H1 (cell line): ENCODE measurements around the gene ARMH2. TPM values are rescaled to one million over a fixed set of nuclear protein-coding genes. Genes with fewer than 3 reads are reported as not detected.

ENCODE experiments used
- CTCF ChIA-PET: fragments of 300-600 bp; sonication (Branson Sonifier 250); formaldehyde crosslinking; loops from one replicate; lab custom pipeline; 2021; ENCODE audit not compliant: partially characterized antibody; lab: Charles Lee
- POLR2A ChIA-PET: fragments of 300-600 bp; sonication (Branson Sonifier 250); formaldehyde crosslinking; loops from one replicate; lab custom pipeline; 2021; ENCODE audit warnings: inconsistent platforms; ENCODE audit not compliant: partially characterized antibody; lab: Charles Lee
- DNase-seq, 2 experiments: peaks; one replicate each; pipeline versions ENCODE4 v3.0.0 to v3.0.0-alpha.2; 2010 to 2022; ENCODE audit warnings: low spot score in 2 of 2, low read depth in 1 of 2, mixed read lengths in 1 of 2
- FAIRE-seq: peaks from 2 replicates; lab custom pipeline; 2011; peaks lifted over from hg19 to GRCh38; lab: Jason Lieb, UNC
- H2AFZ ChIP-seq: 2 replicates; pipeline ENCODE4 v1.8.1; 2012; ENCODE audit warnings: low read length, inconsistent platforms
- H2AK5ac ChIP-seq: 2 replicates; pipeline ENCODE4 v1.6.1; 2013; ENCODE audit warnings: low read depth, low read length
- H2BK120ac ChIP-seq: replicated peaks from 2 replicates; pipeline ENCODE3; 2013; ENCODE audit warnings: low read depth, low read length, inconsistent platforms
- H2BK12ac ChIP-seq: 2 replicates; pipeline ENCODE4 v1.6.1; 2013; ENCODE audit warnings: low read depth, low read length
- H2BK15ac ChIP-seq: 2 replicates; pipeline ENCODE4 v1.6.1; 2013; ENCODE audit warnings: low read length
- H2BK20ac ChIP-seq: 2 replicates; pipeline ENCODE4 v1.6.1; 2013; ENCODE audit warnings: low read length
- H2BK5ac ChIP-seq: 2 replicates; pipeline ENCODE4 v1.6.1; 2013; ENCODE audit warnings: low read depth, low read length
- H3K14ac ChIP-seq: 2 replicates; pipeline ENCODE4 v1.6.1; 2013; ENCODE audit warnings: inconsistent platforms; ENCODE audit not compliant: insufficient read length
- H3K18ac ChIP-seq: 2 replicates; pipeline ENCODE4 v1.6.1; 2013; ENCODE audit warnings: low read length; ENCODE audit errors: extremely low read depth
- H3K23ac ChIP-seq: 2 replicates; pipeline ENCODE4 v1.6.1; 2013; ENCODE audit warnings: inconsistent platforms; ENCODE audit not compliant: insufficient read length
- H3K23me2 ChIP-seq: 2 replicates; pipeline ENCODE4 v1.6.1; 2013; ENCODE audit warnings: low read depth, low read length
- H3K27ac ChIP-seq: 2 replicates; pipeline ENCODE4 v1.6.1; 2011; ENCODE audit warnings: low read depth, low read length, inconsistent platforms
- H3K27me3 ChIP-seq, 4 experiments: replicated peaks in 1 of 4; 1 replicate in 1 of 4; 2 replicates in 3 of 4; pipeline versions ENCODE4 v1.6.1 to v1.8.1; 2011 to 2013; ENCODE audit warnings: low read length in 3 of 4, mild to moderate bottlenecking in 3 of 4, inconsistent platforms in 2 of 4, mixed read lengths in 2 of 4, moderate library complexity in 1 of 4; ENCODE audit not compliant: control insufficient read depth in 3 of 4, insufficient read depth in 3 of 4; ENCODE audit errors: extremely low read depth in 1 of 4
- H3K36me3 ChIP-seq, 4 experiments: 2 replicates each; pipeline versions ENCODE4 v1.6.1 to v1.8.1; 2011 to 2013; ENCODE audit warnings: mild to moderate bottlenecking in 4 of 4, low read length in 3 of 4, moderate library complexity in 2 of 4, control low read depth in 1 of 4, inconsistent platforms in 1 of 4; ENCODE audit not compliant: insufficient read depth in 4 of 4, control insufficient read depth in 2 of 4
- H3K4ac ChIP-seq: replicated peaks from 2 replicates; pipeline ENCODE3; 2013; ENCODE audit warnings: low read length, low read depth, mixed read lengths, inconsistent platforms; ENCODE audit not compliant: insufficient read length
- H3K4me1 ChIP-seq, 4 experiments: replicated peaks in 1 of 4; 1 replicate in 1 of 4; 2 replicates in 3 of 4; pipeline versions ENCODE4 v1.6.1 to v1.8.1; 2011 to 2013; ENCODE audit warnings: low read length in 3 of 4, inconsistent platforms in 2 of 4, mixed read lengths in 1 of 4; ENCODE audit not compliant: insufficient read depth in 4 of 4, control insufficient read depth in 3 of 4
- H3K4me2 ChIP-seq, 2 experiments: 2 replicates each; pipeline versions ENCODE4 v1.6.1 to v1.8.1; 2011 to 2013; ENCODE audit warnings: low read depth in 2 of 2, low read length in 2 of 2, control low read depth in 1 of 2, inconsistent platforms in 1 of 2, mild to moderate bottlenecking in 1 of 2; ENCODE audit not compliant: insufficient read depth in 1 of 2
- H3K4me3 ChIP-seq, 4 experiments: fragments of 200-600, 300-600 bp in 1 of 4; sonication (generic), shearing (Covaris generic), sonication (Bioruptor Twin) in 1 of 4; 2 replicates each; pipeline versions ENCODE4 v1.5.1 to v1.8.1; 2011 to 2016; ENCODE audit warnings: low read length in 4 of 4, low read depth in 3 of 4, control low read depth in 2 of 4, inconsistent platforms in 2 of 4, mild to moderate bottlenecking in 2 of 4, mixed read lengths in 1 of 4, moderate library complexity in 1 of 4; ENCODE audit not compliant: insufficient read depth in 2 of 4; ENCODE audit errors: extremely low read depth in 1 of 4
- H3K56ac ChIP-seq: replicated peaks from 2 replicates; pipeline ENCODE3; 2013; ENCODE audit warnings: low read depth, mild to moderate bottlenecking, mixed read lengths, low read length, inconsistent platforms; ENCODE audit not compliant: insufficient read length
- H3K79me1 ChIP-seq: 2 replicates; pipeline ENCODE4 v1.6.1; 2013; ENCODE audit warnings: low read depth, low read length, control low read depth
- H3K79me2 ChIP-seq, 2 experiments: 2 replicates each; pipeline versions ENCODE4 v1.6.1 to v1.8.1; 2012 to 2013; ENCODE audit warnings: low read length in 2 of 2, mild to moderate bottlenecking in 2 of 2, inconsistent platforms in 1 of 2; ENCODE audit not compliant: insufficient read depth in 2 of 2, control insufficient read depth in 1 of 2
- H3K9ac ChIP-seq, 4 experiments: replicated peaks in 1 of 4; 1 replicate in 1 of 4; 2 replicates in 3 of 4; pipeline versions ENCODE4 v1.6.1 to v1.8.1; 2011 to 2013; ENCODE audit warnings: low read depth in 3 of 4, low read length in 3 of 4, control low read depth in 2 of 4, mild to moderate bottlenecking in 2 of 4, moderate library complexity in 2 of 4, inconsistent platforms in 1 of 4; ENCODE audit errors: extremely low read depth in 1 of 4
- H3K9me3 ChIP-seq, 2 experiments: 2 replicates each; pipeline versions ENCODE4 v1.6.1 to v1.8.1; 2012 to 2013; ENCODE audit warnings: mild to moderate bottlenecking in 2 of 2, moderate library complexity in 2 of 2, control low read depth in 1 of 2, inconsistent platforms in 1 of 2, low read depth in 1 of 2, low read length in 1 of 2, mixed read lengths in 1 of 2; ENCODE audit not compliant: insufficient read depth in 2 of 2
- H4K20me1 ChIP-seq, 2 experiments: replicated peaks in 1 of 2; 2 replicates each; pipeline versions ENCODE3 to v1.8.1; 2011 to 2013; ENCODE audit warnings: inconsistent platforms in 2 of 2, low read length in 2 of 2, mild to moderate bottlenecking in 1 of 2; ENCODE audit not compliant: insufficient read depth in 2 of 2, control insufficient read depth in 1 of 2
- H4K5ac ChIP-seq: 2 replicates; pipeline ENCODE4 v1.6.1; 2013; ENCODE audit warnings: low read length, low read depth, mixed read lengths, inconsistent platforms; ENCODE audit not compliant: insufficient read length
- H4K8ac ChIP-seq: 2 replicates; pipeline ENCODE4 v1.8.0; 2013; ENCODE audit warnings: mild to moderate bottlenecking, moderate library complexity, low read length, inconsistent platforms; ENCODE audit not compliant: insufficient read depth; ENCODE audit errors: extremely low read depth
- H4K91ac ChIP-seq: replicated peaks from 2 replicates; pipeline ENCODE3; 2013; ENCODE audit warnings: low read length, mixed read lengths, inconsistent platforms; ENCODE audit not compliant: insufficient read length
- CTBP2 ChIP-seq: IDR thresholded peaks from 2 replicates; pipeline ENCODE4 v1.7.0; 2011; ENCODE audit warnings: borderline replicate concordance, mild to moderate bottlenecking, moderate library complexity, mixed read lengths, low read length; ENCODE audit not compliant: insufficient read depth, insufficient read length
- EZH2 ChIP-seq: fragments of 200-600 bp; sonication (generic); IDR thresholded peaks from 2 replicates; pipeline ENCODE4 v1.7.1; 2012; ENCODE audit warnings: low read depth, mild to moderate bottlenecking, moderate library complexity, low read length, inconsistent platforms; ENCODE audit not compliant: severe bottlenecking
- GABPA ChIP-seq: IDR thresholded peaks from 2 replicates; pipeline ENCODE4 v1.6.1; 2011; ENCODE audit warnings: mild to moderate bottlenecking, low read length, moderate library complexity, borderline replicate concordance; ENCODE audit not compliant: insufficient read depth
- HDAC2 ChIP-seq, 2 experiments: fragments of 300-600 bp in 1 of 2; sonication (generic) in 1 of 2; IDR thresholded peaks; 2 replicates each; pipeline ENCODE4 v1.6.1; 2011 to 2012; ENCODE audit warnings: low read depth in 2 of 2, low read length in 2 of 2, mild to moderate bottlenecking in 2 of 2, moderate library complexity in 2 of 2, borderline replicate concordance in 1 of 2, inconsistent platforms in 1 of 2
- RAD21 ChIP-seq, 2 experiments: IDR thresholded peaks in 1 of 2; conservative IDR thresholded peaks in 1 of 2; 2 replicates each; pipeline ENCODE4 v1.6.1; 2011; ENCODE audit warnings: low read depth in 2 of 2, low read length in 2 of 2, improper control_type of control experiment in 1 of 2, inconsistent platforms in 1 of 2, mild to moderate bottlenecking in 1 of 2, moderate library complexity in 1 of 2
- USF2 ChIP-seq: IDR thresholded peaks from 2 replicates; pipeline ENCODE4 v1.6.1; 2011; ENCODE audit warnings: low read length, improper control_type of control experiment
- WGBS, 2 experiments: shearing (Covaris generic) in 1 of 2; methylation state at CpG; one replicate each; pipeline versions ENCODE4 v1.1.6 to v1.1.7; 2013 to 2015; ENCODE audit warnings: low lambda C conversion rate in 2 of 2, mixed read lengths in 2 of 2, inconsistent platforms in 1 of 2, low coverage in 1 of 2, missing lambda C conversion rate in 1 of 2; ENCODE audit not compliant: insufficient replicate concordance in 2 of 2, insufficient coverage in 1 of 2, insufficient read length in 1 of 2; ENCODE audit errors: extremely low coverage in 1 of 2, missing lambda C conversion rate in 1 of 2; 5-methylcytosine and 5-hydroxymethylcytosine counted together
- polyA plus RNA-seq, 7 experiments: library from polyadenylated mRNA; depleted of rRNA in 3 of 7; stranded (reverse) in 5 of 7; unstranded in 2 of 7; fragments of >200 nt in 5 of 7; fragments of 200-250 nt in 2 of 7; gene quantifications; 1 replicate in 5 of 7; 2 replicates in 1 of 7; 4 replicates in 1 of 7; pipeline versions ENCODE4 v1.2.1 to v1.2.3, GENCODE V29; 2011 to 2013; ENCODE audit warnings: missing spikeins in 2 of 7, mixed read lengths in 2 of 7
- total RNA-seq: library from RNA; stranded (reverse); fragmentation: NEBNext Ultra II Directional; extraction: Animal tissue kit (Norgen Biotek cat#: 25700); gene quantifications from 2 replicates; pipeline ENCODE4 v1.2.1, GENCODE V29; 2021

The ARMH2 gene
- total and polyA plus RNA-seq, 2 of the 8 experiments (the other 6 are each of a cell fraction or from before 2014, with no cell fraction given) = not detected

GRCh38 chr6:24827162-24827561 is 28.4 kb upstream of the ARMH2 start:
- H3K56ac ChIP-seq = no peak overlapping the region
- no peak for DNase-seq
- no peak overlapping the region for H4K91ac ChIP-seq
- no peak overlapping the region for H3K9ac ChIP-seq
- H3K27me3 ChIP-seq = no peaks in the 10 kb centered on the region
- no peak overlapping the region; the same call in 1 of the 2 replicates for H3K27ac ChIP-seq
- H2BK120ac ChIP-seq = peak overlapping the region; percentile 7
- no peaks in the 10 kb centered on the region for H3K79me2 ChIP-seq
- no peak overlapping the region for H4K8ac ChIP-seq
- 95% methylated on average over 3 of the region's 3 CpGs; no CpG with 5 or more reads in 1 of the 2 experiments for WGBS, 2 experiments
- peaks cover 0 to 2% of the 10 kb centered on the region in 2 experiments for H4K20me1 ChIP-seq
- H2BK20ac ChIP-seq = no peak overlapping the region; the same call in 1 of the 2 replicates
- 0 out of 7 replicates have a peak, but pooled peaks cover 0 to 2% (median 0%) of the 10 kb centered on the region in 4 experiments for H3K4me1 ChIP-seq
- H3K4me2 ChIP-seq = no peak overlapping the region
- no peak overlapping the region for H3K18ac ChIP-seq
- no peaks in the 10 kb centered on the region for H3K79me1 ChIP-seq
- POLR2A ChIA-PET = no interaction called here
- H3K9me3 ChIP-seq = no peaks in the 10 kb centered on the region
- no peak overlapping the region for H3K14ac ChIP-seq
- H3K23me2 ChIP-seq = no peaks in the 10 kb centered on the region; the same call in 1 of the 2 replicates
- no peak overlapping the region for H2BK15ac ChIP-seq
- no peak for FAIRE-seq
- H2BK12ac ChIP-seq = no peak overlapping the region
- H3K4me3 ChIP-seq = no peak overlapping the region
- no peak overlapping the region for H2AFZ ChIP-seq
- no peak overlapping the region for H3K4ac ChIP-seq
- no peak overlapping the region; the same call in 1 of the 2 replicates for H2AK5ac ChIP-seq
- H2BK5ac ChIP-seq = 0 out of 2 replicates have a peak overlapping the region, but pooled peaks have one; percentile 6
- no peak overlapping the region for H3K23ac ChIP-seq
- H4K5ac ChIP-seq = no peak overlapping the region
- no peak for TF ChIP-seq CTBP2
- TF ChIP-seq EZH2 = no peak
- no peak for TF ChIP-seq GABPA
- peak; percentile 23 to 27; a peak in 3 of 4 replicates for TF ChIP-seq RAD21 (IDR thresholded peaks at IDR 0.05 in 1 of 2, conservative IDR thresholded peaks at IDR 0.05 in 1 of 2; ENCODE audit: low read depth in 2 of 2, low read length in 2 of 2)
- TF ChIP-seq HDAC2 (IDR thresholded peaks at IDR 0.05; ENCODE audit: borderline replicate concordance in 1 of 2, low read depth in 2 of 2, low read length in 2 of 2) = no peak
- no peak for TF ChIP-seq USF2
- peaks cover 0 to 2% (median under 1%) of the 10 kb centered on the region in 4 experiments; a peak in 3 of 8 replicates for H3K36me3 ChIP-seq
- CTCF ChIA-PET = interaction anchor here (0.6 to 3.2 kb wide), 4 partner anchors 16 to 247 kb away, joined by 3 to 15 read pairs (median 4); no protein-coding TSS in a partner anchor
